Activated CD4-positive, alpha-beta memory T cell treated with anti-CD3 and anti-CD28 coated beads, Interleukin-2, amount 10 ng/mL, durations not matched to agents 7 days and 5 days (primary cell): ENCODE measurements around the gene METTL1. TPM values are rescaled to one million over a fixed set of nuclear protein-coding genes. Genes with fewer than 3 reads are reported as not detected.
"Not testable (repeated sequence)": the region's sequence is repeated elsewhere in the genome, so short reads cannot be mapped to it uniquely, and the experiment has no call there.

ENCODE experiments used
- CTCF ChIA-PET: fragments of 350-600 bp; sonication (Branson Sonifier 250); formaldehyde crosslinking; loops from one replicate; lab custom pipeline; 2021; ENCODE audit warnings: antibody characterized with exemption, inconsistent platforms; lab: Charles Lee
- POLR2A ChIA-PET: fragments of 350-600 bp; sonication (Branson Sonifier 250); formaldehyde crosslinking; loops from one replicate; lab custom pipeline; 2021; ENCODE audit warnings: antibody characterized with exemption; lab: Charles Lee
- DNase-seq: peaks from one replicate; pipeline ENCODE4 v3.0.0-alpha.2; 2020
- H3K27ac Mint-ChIP-seq: one replicate; pipeline ENCODE4 v1.8.0; 2021; ENCODE audit warnings: mild to moderate bottlenecking, mixed read lengths
- H3K27me3 Mint-ChIP-seq: one replicate; pipeline ENCODE4 v1.8.0; 2021; ENCODE audit warnings: mixed read lengths
- H3K36me3 Mint-ChIP-seq: one replicate; pipeline ENCODE4 v1.8.0; 2021; ENCODE audit warnings: low read depth, mixed read lengths
- H3K4me1 Mint-ChIP-seq: one replicate; pipeline ENCODE4 v1.8.0; 2021; ENCODE audit warnings: mixed read lengths
- H3K4me3 Mint-ChIP-seq: one replicate; pipeline ENCODE4 v1.8.0; 2021; ENCODE audit warnings: mild to moderate bottlenecking, mixed read lengths
- H3K9me3 Mint-ChIP-seq: one replicate; pipeline ENCODE4 v1.8.0; 2021; ENCODE audit warnings: mixed read lengths
- total RNA-seq, 2 experiments: library from RNA; stranded (reverse); gene quantifications; one replicate each; pipeline ENCODE4 v1.2.3, GENCODE V29; 2021

Gene METTL1
- total RNA-seq, 2 experiments from 2014 or later, result 12.5 to 13.8 TPM

GRCh38 chr12:57723630-57723962 lies 48.3 kb downstream of the METTL1 start:
- peaks cover 2% of the 10 kb centered on the region for H3K4me1 Mint-ChIP-seq
- ChIA-PET POLR2A (interaction anchor here (0.9 to 2.8 kb wide), 6 partner anchors 9 to 30 kb away, joined by 3 to 12 read pairs (median 6); partner anchors contain the start of genes OS9 and TSPAN31), CTCF (interaction anchor here (0.9 kb wide), 1 partner anchor 140 kb away, joined by 4 read pairs; no protein-coding TSS in a partner anchor)
- no peaks in the 10 kb centered on the region for H3K27me3 Mint-ChIP-seq
- no peak overlapping the region for H3K4me3 Mint-ChIP-seq
- DNase-seq, result no peak
- peaks cover 62% of the 10 kb centered on the region for H3K36me3 Mint-ChIP-seq
- no peak overlapping the region for H3K27ac Mint-ChIP-seq
- H3K9me3 Mint-ChIP-seq, result no peaks in the 10 kb centered on the region

GRCh38 chr12:57722716-57723629 lies 48.9 kb downstream of the METTL1 start:
- Mint-ChIP-seq H3K9me3 (no peaks in the 10 kb centered on the region), H3K36me3 (peaks cover 61% of the 10 kb centered on the region), H3K4me1 (peaks cover 2% of the 10 kb centered on the region), H3K27me3 (no peaks in the 10 kb centered on the region), H3K4me3 (no peak overlapping the region), H3K27ac (peak overlapping the region; percentile 26)
- CTCF ChIA-PET, result interaction anchor here (0.6 to 1.1 kb wide), 4 partner anchors 13 to 140 kb away, joined by 3 to 4 read pairs (median 4); no protein-coding TSS in a partner anchor
- POLR2A ChIA-PET, result interaction anchor here (1.0 to 2.8 kb wide), 8 partner anchors 9 to 29 kb away, joined by 3 to 12 read pairs (median 3); partner anchors contain the start of genes OS9 and TSPAN31
- no peak for DNase-seq

GRCh38 chr12:57721846-57722608 lies 49.9 kb downstream of the METTL1 start:
- H3K4me3 Mint-ChIP-seq, DNase-seq, H3K4me1 Mint-ChIP-seq, H3K27me3 Mint-ChIP-seq, H3K27ac Mint-ChIP-seq, H3K9me3 Mint-ChIP-seq: not testable (repeated sequence)
- peaks cover 56% of the 10 kb centered on the region for H3K36me3 Mint-ChIP-seq
- ChIA-PET POLR2A (interaction anchor here (0.7 to 3.4 kb wide), 11 partner anchors 8 to 28 kb away, joined by 3 to 27 read pairs (median 4); partner anchors contain the start of gene OS9), CTCF (interaction anchor here (1.1 kb wide), 1 partner anchor 19 kb away, joined by 3 read pairs; no protein-coding TSS in a partner anchor)

DNA sequence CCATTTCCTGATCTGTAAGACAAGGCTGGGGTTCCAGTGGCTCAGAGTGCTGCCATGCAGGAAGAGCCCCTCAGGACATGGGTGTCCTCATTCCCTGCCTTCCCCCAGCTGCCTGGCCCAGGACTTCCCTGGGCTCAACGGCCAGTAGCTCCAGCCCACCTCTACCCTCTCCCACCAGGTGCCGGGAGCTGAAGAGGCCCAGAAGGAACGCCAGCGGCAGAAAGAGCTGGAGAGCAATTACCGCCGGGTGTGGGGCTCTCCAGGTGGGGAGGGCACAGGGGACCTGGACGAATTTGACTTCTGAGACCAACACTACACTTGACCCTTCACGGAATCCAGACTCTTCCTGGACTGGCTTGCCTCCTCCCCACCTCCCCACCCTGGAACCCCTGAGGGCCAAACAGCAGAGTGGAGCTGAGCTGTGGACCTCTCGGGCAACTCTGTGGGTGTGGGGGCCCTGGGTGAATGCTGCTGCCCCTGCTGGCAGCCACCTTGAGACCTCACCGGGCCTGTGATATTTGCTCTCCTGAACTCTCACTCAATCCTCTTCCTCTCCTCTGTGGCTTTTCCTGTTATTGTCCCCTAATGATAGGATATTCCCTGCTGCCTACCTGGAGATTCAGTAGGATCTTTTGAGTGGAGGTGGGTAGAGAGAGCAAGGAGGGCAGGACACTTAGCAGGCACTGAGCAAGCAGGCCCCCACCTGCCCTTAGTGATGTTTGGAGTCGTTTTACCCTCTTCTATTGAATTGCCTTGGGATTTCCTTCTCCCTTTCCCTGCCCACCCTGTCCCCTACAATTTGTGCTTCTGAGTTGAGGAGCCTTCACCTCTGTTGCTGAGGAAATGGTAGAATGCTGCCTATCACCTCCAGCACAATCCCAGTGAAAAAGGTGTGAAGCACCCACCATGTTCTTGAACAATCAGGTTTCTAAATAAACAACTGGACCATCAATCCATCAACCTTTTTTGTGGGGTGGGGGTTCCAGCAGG lies 51.0 kb downstream of the METTL1 start:
- H3K36me3 Mint-ChIP-seq, result peaks cover 57% of the 10 kb centered on the region
- H3K27me3 Mint-ChIP-seq, result no peaks in the 10 kb centered on the region
- peaks cover 2% of the 10 kb centered on the region for H3K4me1 Mint-ChIP-seq
- ChIA-PET POLR2A (interaction anchor here (1.3 to 3.4 kb wide), 9 partner anchors 9 to 36 kb away, joined by 3 to 27 read pairs (median 4); partner anchors contain the start of genes OS9 and TSPAN31), CTCF (no interaction called here)
- no peak for DNase-seq
- H3K9me3 Mint-ChIP-seq, result no peaks in the 10 kb centered on the region
- H3K4me3 Mint-ChIP-seq, result no peak overlapping the region
- no peak overlapping the region for H3K27ac Mint-ChIP-seq

DNA sequence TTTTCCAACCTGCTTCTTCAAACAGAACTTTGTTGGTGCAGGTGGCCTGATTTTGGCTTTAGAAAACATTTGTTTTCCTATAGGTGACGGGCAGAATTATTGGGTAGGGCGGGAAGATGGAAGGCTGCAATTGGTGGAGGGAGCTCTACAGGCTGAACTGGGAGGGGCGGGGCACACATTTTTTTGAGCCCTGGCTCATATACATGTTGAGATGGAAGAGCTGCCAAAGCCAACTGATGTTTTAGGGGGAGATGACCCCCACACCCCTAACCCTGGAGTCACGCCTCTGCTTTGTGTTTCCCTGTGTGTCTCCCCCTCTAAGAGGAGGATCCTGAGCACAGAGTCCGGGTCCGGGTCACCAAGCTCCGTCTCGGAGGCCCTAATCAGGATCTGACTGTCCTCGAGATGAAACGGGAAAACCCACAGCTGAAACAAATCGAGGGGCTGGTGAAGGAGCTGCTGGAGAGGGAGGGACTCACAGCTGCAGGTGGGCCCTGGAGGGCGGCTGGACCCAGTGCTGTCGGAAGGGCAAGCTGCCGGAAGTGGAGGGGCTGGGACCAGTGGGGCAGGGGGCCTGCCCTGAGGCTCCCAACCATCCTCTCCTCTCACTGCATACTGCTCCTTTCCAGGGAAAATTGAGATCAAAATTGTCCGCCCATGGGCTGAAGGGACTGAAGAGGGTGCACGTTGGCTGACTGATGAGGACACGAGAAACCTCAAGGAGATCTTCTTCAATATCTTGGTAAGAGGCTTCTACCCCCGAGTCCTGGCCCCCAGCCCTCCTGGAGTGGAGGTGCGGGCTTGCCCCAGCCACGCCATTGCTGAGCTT lies 51.9 kb downstream of the METTL1 start:
- ChIA-PET POLR2A (interaction anchor here (0.6 to 3.4 kb wide), 10 partner anchors 10 to 188 kb away, joined by 3 to 27 read pairs (median 4); partner anchors contain the start of genes OS9 and TSPAN31), CTCF (interaction anchor here (1.5 kb wide), 1 partner anchor 22 kb away, joined by 6 read pairs; no protein-coding TSS in a partner anchor)
- Mint-ChIP-seq H3K4me3 (no peak overlapping the region), H3K4me1 (peaks cover 1% of the 10 kb centered on the region), H3K36me3 (peaks cover 58% of the 10 kb centered on the region), H3K9me3 (no peaks in the 10 kb centered on the region), H3K27ac (no peak overlapping the region), H3K27me3 (no peaks in the 10 kb centered on the region)
- DNase-seq, result no peak

- Mint-ChIP-seq H3K4me1 (no peaks in the 10 kb centered on the region), H3K27ac (no peak overlapping the region), H3K9me3 (no peaks in the 10 kb centered on the region), H3K27me3 (no peaks in the 10 kb centered on the region), H3K4me3 (no peak overlapping the region), H3K36me3 (peaks cover 53% of the 10 kb centered on the region)
- DNase-seq, result no peak
- CTCF ChIA-PET, result interaction anchor here (1.5 kb wide), 1 partner anchor 23 kb away, joined by 6 read pairs; no protein-coding TSS in a partner anchor
- POLR2A ChIA-PET, result interaction anchor here (0.8 to 3.4 kb wide), 9 partner anchors 9 to 135 kb away, joined by 3 to 27 read pairs (median 4); partner anchors contain the start of genes CDK4, OS9 and TSPAN31
These were observed 53.0 kb downstream of the METTL1 start for GRCh38 chr12:57718641-57719528.

Other genes with a start within 250 kb of the METTL1 start
- gene MBD6, start 249.3 kb downstream of the METTL1 start, total RNA-seq, result 10 to 100 TPM; 71.7 to 73.4 TPM
- 10 to 100 TPM; 80.9 to 85.1 TPM for gene DCTN2, start 224.9 kb downstream of the METTL1 start, total RNA-seq
- 1 to 10 TPM in 1 of 2 experiments, under 1 TPM in 1; 0.93 to 1.0 TPM for gene KIF5A, start 222.1 kb downstream of the METTL1 start, total RNA-seq
- gene PIP4K2C, start 180.9 kb downstream of the METTL1 start, total RNA-seq, result 10 to 100 TPM; 21.6 to 21.9 TPM
- gene DTX3, start 167.3 kb downstream of the METTL1 start, total RNA-seq, result 10 to 100 TPM; 19.3 to 21.8 TPM
- gene ARHGEF25, start 160.7 kb downstream of the METTL1 start, total RNA-seq, result under 1 TPM; 0.55 to 0.93 TPM
- gene B4GALNT1, start 138.9 kb downstream of the METTL1 start, total RNA-seq, result 1 to 10 TPM; 1.4 to 1.8 TPM
- 100 to 1,000 TPM; 146 to 152 TPM for gene OS9, start 78.0 kb downstream of the METTL1 start, total RNA-seq
- 10 to 100 TPM; 84.5 to 85.1 TPM for gene AGAP2, start 33.4 kb downstream of the METTL1 start, total RNA-seq
- 10 to 100 TPM; 21.8 to 23.0 TPM for gene TSPAN31, start 27.1 kb downstream of the METTL1 start, total RNA-seq
- gene CDK4, start 19.8 kb downstream of the METTL1 start, total RNA-seq, result 10 to 100 TPM; 87.7 to 88.6 TPM
- 10 to 100 TPM; 29.2 to 31.4 TPM for gene MARCHF9, start 17.0 kb downstream of the METTL1 start, total RNA-seq
- gene CYP27B1, start 5.0 kb downstream of the METTL1 start, total RNA-seq, result 1 to 10 TPM; 3.3 to 4.3 TPM
- gene EEF1AKMT3, start 509 bp upstream of the METTL1 start, total RNA-seq, result 1 to 10 TPM; 4.2 to 4.7 TPM
- 10 to 100 TPM; 28.9 to 31.5 TPM for gene TSFM, start 10.7 kb upstream of the METTL1 start, total RNA-seq
- 1 to 10 TPM; 1.5 to 2.4 TPM for gene AVIL, start 46.6 kb upstream of the METTL1 start, total RNA-seq
- gene CTDSP2, start 74.6 kb upstream of the METTL1 start, total RNA-seq, result 100 to 1,000 TPM; 137 to 141 TPM
- 10 to 100 TPM; 17.1 to 18.7 TPM for gene ATP23, start 169.5 kb upstream of the METTL1 start, total RNA-seq